Activated effector memory CD4-positive, alpha-beta T cell treated with anti-CD3 and anti-CD28 coated beads, Interleukin-2, amount 50 U/mL, for 16 hours (primary cell): ENCODE measurements around the gene PUSL1.

Source experiments
- DNase-seq: peaks from one replicate; pipeline ENCODE4 v3.0.0-alpha.2; 2020

PUSL1 gene

DNA sequence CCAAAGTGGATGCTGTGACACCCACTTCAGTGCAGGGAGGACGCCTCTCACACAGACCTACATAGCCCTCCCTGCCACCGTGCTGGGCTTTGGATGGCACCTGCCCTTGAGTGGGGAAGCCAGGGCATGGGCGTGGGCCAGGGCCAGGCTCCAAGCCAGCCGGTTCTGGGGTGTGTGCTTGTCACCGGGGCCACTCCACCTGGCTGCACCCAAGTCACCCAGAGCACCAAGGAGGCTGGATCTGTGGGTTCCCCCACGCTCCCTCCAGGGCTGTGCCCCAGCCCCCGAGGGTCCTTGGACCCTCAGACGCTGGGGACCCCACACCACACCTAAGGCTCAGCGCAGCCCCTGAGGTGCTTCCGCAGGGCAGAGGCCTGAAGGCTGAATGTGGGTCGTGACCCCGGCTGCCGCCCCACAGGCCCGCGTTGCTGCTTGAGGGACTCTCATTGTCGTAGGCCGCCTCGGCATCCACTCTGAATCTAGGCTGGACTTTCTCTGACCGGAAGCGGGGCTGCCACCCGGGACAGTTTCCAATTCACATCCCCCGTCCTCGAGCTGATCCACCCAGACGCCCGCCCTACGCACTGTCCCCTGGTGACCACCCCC, 48.5 kb downstream of the PUSL1 start:
- no peak for DNase-seq

- no peak for DNase-seq
These were observed 49.6 kb downstream of the PUSL1 start for GRCh38 chr1:1357871-1358432.

DNA sequence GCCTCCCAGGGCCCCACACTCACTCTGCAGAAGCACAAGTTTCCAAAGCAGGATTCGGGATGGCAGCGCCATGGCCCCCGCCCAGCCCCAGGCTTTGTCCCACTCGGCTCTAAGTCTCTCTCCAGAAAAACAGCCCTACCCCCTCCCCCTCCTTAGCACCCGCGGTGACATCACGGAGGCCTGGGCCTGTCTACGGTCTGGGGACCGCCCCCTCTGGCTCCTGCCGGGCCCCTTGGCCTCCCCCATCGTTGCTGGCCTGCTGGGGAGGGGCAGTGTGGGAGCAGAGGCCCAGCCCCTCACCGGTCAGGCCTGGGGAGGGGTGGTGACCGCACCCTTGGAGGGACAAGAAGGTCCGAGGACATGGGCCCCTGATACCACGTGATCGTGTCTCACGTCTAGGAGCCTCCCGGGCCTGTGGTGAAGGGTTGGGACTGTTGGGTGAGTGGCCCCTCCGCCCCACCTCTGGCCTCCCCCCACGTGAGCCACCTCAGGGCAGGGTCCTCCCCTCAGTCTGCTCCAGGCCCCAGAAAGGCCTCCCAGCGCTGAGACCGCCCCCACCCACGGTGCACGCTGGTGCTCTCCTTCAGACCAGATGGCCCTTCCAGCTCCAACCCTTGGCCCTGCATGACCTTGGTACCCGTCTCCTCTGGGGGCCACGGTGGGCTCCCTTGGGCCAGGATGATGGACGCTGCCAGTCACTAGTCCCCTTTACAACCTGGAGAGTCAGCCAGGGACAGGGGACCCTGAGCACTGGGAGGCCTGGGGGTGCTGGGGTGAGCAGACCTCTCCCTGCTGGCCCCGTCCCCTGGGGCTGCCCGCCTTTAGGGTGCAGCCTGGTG, 50.3 kb downstream of the PUSL1 start, which contains the start of gene MXRA8:
TSS of gene MXRA8 (minus strand) at position 123 of the 839 bp plus-strand sequence. CDS start at position 72, 51 bp downstream.
- DNase-seq, result no peak

GRCh38 chr1:1359308-1359663, 50.9 kb downstream of the PUSL1 start:
- no peak for DNase-seq

DNA sequence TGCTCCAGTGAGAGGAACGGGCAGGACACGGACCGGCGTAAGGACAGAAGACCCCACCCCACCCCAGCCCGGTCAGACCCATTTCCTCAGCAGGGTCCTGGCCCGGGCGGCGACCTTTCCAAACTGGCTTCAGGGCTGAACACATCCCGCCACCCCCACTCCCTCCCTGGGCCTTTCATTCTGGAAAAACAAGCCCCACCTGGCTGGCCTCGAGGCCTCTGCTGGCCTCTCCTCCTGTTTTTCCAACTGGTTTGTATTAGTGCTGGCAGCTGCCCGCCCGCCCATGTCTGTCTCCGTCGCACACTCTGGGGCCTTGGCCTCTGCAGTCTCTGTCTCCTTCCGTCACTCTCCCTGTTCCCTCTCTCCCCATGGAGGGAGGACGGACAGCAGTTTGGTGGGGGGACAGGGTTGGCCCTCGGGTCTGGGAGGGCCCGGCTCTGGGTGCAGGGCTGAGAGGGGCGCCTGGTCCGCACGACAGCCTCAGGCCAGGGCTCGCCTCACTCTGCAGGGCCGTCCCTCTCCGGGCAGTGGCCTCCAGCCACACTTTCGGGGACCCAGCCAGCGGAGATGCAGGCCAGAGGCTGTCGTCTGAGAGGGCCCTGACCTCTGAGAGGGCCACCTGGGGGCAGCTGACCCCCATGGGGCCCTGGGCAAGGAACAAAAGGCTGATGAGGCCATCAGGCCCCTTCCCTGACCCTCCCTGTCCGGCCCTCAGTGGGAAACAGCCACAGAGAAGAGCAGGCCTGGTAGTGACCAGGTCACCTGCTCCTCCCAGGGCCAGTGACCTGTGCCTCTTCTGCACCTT, 51.5 kb downstream of the PUSL1 start:
- no peak for DNase-seq

DNA sequence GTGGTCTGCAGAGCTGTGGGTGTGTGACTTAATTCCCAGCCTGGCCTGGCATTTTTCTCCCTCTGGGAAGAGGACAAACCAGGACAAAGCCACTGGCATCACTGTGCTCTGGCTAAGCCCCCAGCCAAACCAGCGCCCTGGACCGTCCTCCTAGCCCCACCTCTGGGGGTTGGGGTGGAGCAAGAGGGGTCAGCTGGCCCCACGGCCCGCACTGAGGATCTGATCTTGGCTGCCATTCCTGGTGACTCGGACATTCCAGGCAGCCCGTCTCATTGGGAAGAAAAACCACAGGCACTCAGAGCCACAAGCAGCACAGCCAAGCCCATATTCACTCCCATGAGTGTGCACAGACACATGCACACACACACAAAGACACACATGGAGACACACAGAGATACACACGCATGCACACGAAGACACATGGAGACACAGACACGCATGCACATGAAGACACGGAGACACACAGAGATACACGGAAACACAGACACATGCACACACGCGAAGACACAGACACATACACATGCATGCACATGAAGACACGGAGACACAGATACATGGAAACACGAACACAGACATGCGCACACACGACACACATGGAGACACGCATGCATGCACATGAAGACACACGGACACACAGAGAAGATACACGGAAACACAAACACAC, 52.2 kb downstream of the PUSL1 start:
- no peak for DNase-seq
